ENCODE data around the gene ACVR1C.

GRCh38 chr2:157644776-157645175 is 16.1 kb upstream of the ACVR1C start:
- TF ChIP-seq RARB (CRISPR knock-in tag; IDR thresholded peaks at IDR 0.05) (no peak), TOX (CRISPR knock-in tag; IDR thresholded peaks at IDR 0.05; ENCODE audit: borderline replicate concordance) (no peak), ZNF70 (CRISPR knock-in tag; IDR thresholded peaks at IDR 0.05) (no peak), OSR1 (CRISPR knock-in tag; IDR thresholded peaks at IDR 0.05) (no peak), CSDC2 (CRISPR knock-in tag; IDR thresholded peaks at IDR 0.05) (no peak), BACH2 (CRISPR knock-in tag; IDR thresholded peaks at IDR 0.05; ENCODE audit: borderline replicate concordance) (no peak), ISL1 (CRISPR knock-in tag; IDR thresholded peaks at IDR 0.05) (no peak), PATZ1 (CRISPR knock-in tag; IDR thresholded peaks at IDR 0.05; ENCODE audit: borderline replicate concordance) (no peak), ARNTL (CRISPR knock-in tag; IDR thresholded peaks at IDR 0.05; ENCODE audit: borderline replicate concordance, low read depth) (no peak), CREB5 (CRISPR knock-in tag; IDR thresholded peaks at IDR 0.05; ENCODE audit: low read depth) (no peak), POU6F1 (CRISPR knock-in tag; IDR thresholded peaks at IDR 0.05; ENCODE audit: borderline replicate concordance, low read depth) (no peak), SNAI2 (CRISPR knock-in tag; IDR thresholded peaks at IDR 0.05) (no peak), ESRRG (CRISPR knock-in tag; IDR thresholded peaks at IDR 0.05) (no peak)
